Measurements from ENCODE around the gene IL18. TPM values are rescaled to one million over a fixed set of nuclear protein-coding genes. Genes with fewer than 3 reads are reported as not detected.

Gene IL18
- total RNA-seq, 2 donors from 2014 or later, result 4.0 to 8.8 TPM

DNA sequence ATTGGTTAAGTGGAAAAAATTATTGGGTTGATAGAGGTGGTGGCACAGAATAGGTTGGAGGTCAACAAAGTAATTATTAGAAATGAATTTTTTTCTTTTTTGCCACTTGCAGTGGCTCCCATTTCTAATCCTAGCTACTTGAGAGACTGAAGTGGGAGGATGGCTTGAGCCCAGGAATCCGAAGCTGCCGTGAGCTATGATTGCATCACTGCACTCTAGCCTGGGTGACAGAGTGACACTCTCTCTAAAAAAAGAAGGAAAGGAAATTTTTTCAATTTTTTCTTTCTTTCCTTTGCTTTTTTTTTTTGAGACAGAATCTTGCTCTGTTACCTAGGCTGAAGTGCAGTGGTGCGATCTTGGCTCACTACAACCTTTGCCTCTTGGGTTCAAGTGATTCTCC, 9.3 kb upstream of the IL18 start:
- DNase-seq (ENCODE audit: low spot score), result no peak
- no peak for TF ChIP-seq POLR2A (IDR thresholded peaks at IDR 0.05)
- Histone ChIP-seq H3K4me3 (no peak overlapping the region), H3K27ac (no peak overlapping the region), H3K4me1 (replicated peaks) (no peaks in the 10 kb centered on the region), H3K9me3 (no peaks in the 10 kb centered on the region), H3K27me3 (replicated peaks; ENCODE audit: insufficient read depth) (no peaks in the 10 kb centered on the region), H3K36me3 (no peaks in the 10 kb centered on the region)
- WGBS, result 60% methylated on average over 3 of the region's 3 CpGs
- intact Hi-C loops (cut with DNase I), result loop anchor here (5.0 kb wide), 1 partner anchor 56 kb away; no protein-coding TSS in a partner anchor

GRCh38 chr11:112172362-112172994, 8.6 kb upstream of the IL18 start:
- H3K4me1 ChIP-seq (replicated peaks), result no peaks in the 10 kb centered on the region
- TF ChIP-seq POLR2AphosphoS5 (IDR thresholded peaks at IDR 0.05) (no peak), CTCF (IDR thresholded peaks at IDR 0.05) (no peak), POLR2A (IDR thresholded peaks at IDR 0.05) (no peak)

GRCh38 chr11:112167145-112167544, 3.3 kb upstream of the IL18 start, which contains the start of gene TEX12:
TEX12 (plus strand) TSS chr11:112167372; CDS start chr11:112169269, 1,897 bp downstream.
- no peak within 1 kb of the TSS for H3K4me3 ChIP-seq
- intact Hi-C loops (cut with DNase I), result no loop called here
- H3K9me3 ChIP-seq, result no peaks in the 10 kb centered on the region
- TF ChIP-seq CTCF (IDR thresholded peaks at IDR 0.05), result no peak
- TF ChIP-seq POLR2AphosphoS5 (IDR thresholded peaks at IDR 0.05), result no peak
- no peak for TF ChIP-seq POLR2A (IDR thresholded peaks at IDR 0.05)
- DNase-seq (ENCODE audit: low spot score), result no peak
- no peaks in the 10 kb centered on the region for H3K4me1 ChIP-seq (replicated peaks)
- no peak within 1 kb of the TSS for H3K27ac ChIP-seq
- no peaks in the 10 kb centered on the region for H3K27me3 ChIP-seq (replicated peaks; ENCODE audit: insufficient read depth)
- no peaks in the 10 kb centered on the region for H3K36me3 ChIP-seq
- 86% methylated on average over 25 of the region's 25 CpGs for WGBS

More at GRCh38 chr11:112172362-112172994, 8.6 kb upstream of the IL18 start:
- Histone ChIP-seq H3K36me3 (no peaks in the 10 kb centered on the region), H3K9me3 (no peaks in the 10 kb centered on the region), H3K4me3 (no peak overlapping the region), H3K27ac (no peak overlapping the region), H3K27me3 (replicated peaks; ENCODE audit: insufficient read depth) (no peaks in the 10 kb centered on the region)
- intact Hi-C loops (cut with DNase I), result loop anchor here (5.0 kb wide), 1 partner anchor 55 kb away; no protein-coding TSS in a partner anchor
- no peak for DNase-seq (ENCODE audit: low spot score)
- 67% methylated on average over 2 of the region's 2 CpGs for WGBS

- no peaks in the 10 kb centered on the region for H3K9me3 ChIP-seq
- WGBS, result 74% methylated on average over 8 of the region's 8 CpGs
- H3K36me3 ChIP-seq, result no peaks in the 10 kb centered on the region
- no peak overlapping the region for H3K27ac ChIP-seq
- H3K4me1 ChIP-seq (replicated peaks), result no peaks in the 10 kb centered on the region
- TF ChIP-seq POLR2AphosphoS5 (IDR thresholded peaks at IDR 0.05) (no peak), CTCF (IDR thresholded peaks at IDR 0.05) (no peak), POLR2A (IDR thresholded peaks at IDR 0.05) (no peak)
- intact Hi-C loops (cut with DNase I), result no loop called here
- no peak overlapping the region for H3K4me3 ChIP-seq
- DNase-seq (ENCODE audit: low spot score), result no peak
- H3K27me3 ChIP-seq (replicated peaks; ENCODE audit: insufficient read depth), result no peaks in the 10 kb centered on the region
These were observed 2.7 kb upstream of the IL18 start for GRCh38 chr11:112166562-112166961.

DNA sequence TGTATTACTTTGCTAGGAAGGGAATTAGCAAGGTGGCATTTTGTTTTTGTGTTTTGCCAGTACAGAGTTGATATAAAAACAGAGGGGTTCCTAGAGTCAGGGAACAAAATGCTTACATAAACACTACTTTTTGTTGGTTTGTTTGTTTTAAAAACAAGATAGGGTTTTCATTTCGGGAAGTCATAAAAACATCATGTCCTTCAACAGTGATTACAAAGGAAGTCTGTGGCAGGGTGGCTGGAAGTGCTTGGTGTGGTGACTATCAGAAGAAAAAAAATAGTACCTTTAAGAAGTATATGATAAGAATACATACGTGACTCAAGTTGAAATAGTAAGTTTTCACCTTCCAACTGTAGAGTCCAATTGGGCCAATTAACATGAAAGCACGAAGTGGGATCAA, 1.2 kb upstream of the IL18 start:
- H3K36me3 ChIP-seq, result no peaks in the 10 kb centered on the region
- DNase-seq (ENCODE audit: low spot score), result no peak
- WGBS, result 63% methylated on average over 3 of the region's 3 CpGs
- intact Hi-C loops (cut with DNase I), result no loop called here
- no peaks in the 10 kb centered on the region for H3K27me3 ChIP-seq (replicated peaks; ENCODE audit: insufficient read depth)
- TF ChIP-seq POLR2A (IDR thresholded peaks at IDR 0.05) (no peak), CTCF (IDR thresholded peaks at IDR 0.05) (no peak), POLR2AphosphoS5 (IDR thresholded peaks at IDR 0.05) (no peak)
- no peaks in the 10 kb centered on the region for H3K4me1 ChIP-seq (replicated peaks)
- H3K4me3 ChIP-seq, result no peak overlapping the region
- no peaks in the 10 kb centered on the region for H3K9me3 ChIP-seq
- no peak overlapping the region for H3K27ac ChIP-seq
